HG02885 (cell line): ENCODE results near the gene HRK.

Experiments used
- ATAC-seq: cut with Tn5 transposase; IDR thresholded peaks from one replicate; pipeline ENCODE4 v1.9.1; 2021; ENCODE audit warnings: mild to moderate bottlenecking; ENCODE audit not compliant: unreplicated experiment, poor library complexity

HRK gene

GRCh38 chr12:116901612-116902011 is 20.4 kb upstream of the HRK start:
- no peak for ATAC-seq

- no peak for ATAC-seq
Measured at GRCh38 chr12:116898669-116899068, 17.4 kb upstream of the HRK start.

GRCh38 chr12:116897476-116897875 is 16.2 kb upstream of the HRK start:
- ATAC-seq: no peak

- no peak for ATAC-seq
Measured at GRCh38 chr12:116896411-116896924, 15.2 kb upstream of the HRK start.

GRCh38 chr12:116894913-116895312 is 13.7 kb upstream of the HRK start:
- ATAC-seq: no peak

- ATAC-seq: no peak
Measured at GRCh38 chr12:116892349-116893140, 11.3 kb upstream of the HRK start.

- ATAC-seq: no peak
Measured at GRCh38 chr12:116891019-116891418, 9.8 kb upstream of the HRK start.

GRCh38 chr12:116890330-116890729 is 9.1 kb upstream of the HRK start:
- no peak for ATAC-seq

GRCh38 chr12:116887897-116888296 is 6.7 kb upstream of the HRK start:
- ATAC-seq: no peak

- ATAC-seq: no peak
Measured at GRCh38 chr12:116887244-116887643, 6.0 kb upstream of the HRK start.

GRCh38 chr12:116885491-116885890 is 4.2 kb upstream of the HRK start:
- ATAC-seq: no peak

- no peak for ATAC-seq
Measured at GRCh38 chr12:116884871-116885270, 3.6 kb upstream of the HRK start.

- no peak for ATAC-seq
Measured at GRCh38 chr12:116882742-116883141, 1.5 kb upstream of the HRK start.

GRCh38 chr12:116881877-116882507 is 751 bp upstream of the HRK start:
- no peak for ATAC-seq

- ATAC-seq: peak; percentile 73
Measured at GRCh38 chr12:116880817-116881324, 370 bp downstream of the HRK start.

- ATAC-seq: no peak
Measured at GRCh38 chr12:116880213-116880816, 926 bp downstream of the HRK start.

GRCh38 chr12:116879509-116880212 is 1.6 kb downstream of the HRK start:
- no peak for ATAC-seq

GRCh38 chr12:116878567-116879508 is 2.4 kb downstream of the HRK start:
- no peak for ATAC-seq

GRCh38 chr12:116876151-116876869 is 4.9 kb downstream of the HRK start:
- ATAC-seq: no peak
